Measurements from ENCODE around the gene ASPSCR1. TPM values are rescaled to one million over a fixed set of nuclear protein-coding genes. Genes with fewer than 3 reads are reported as not detected.

Gene ASPSCR1
- total RNA-seq, 6 donors from 2014 or later, result 26.0 to 96.4 (median 56.1) TPM

- no peaks in the 10 kb centered on the region for H3K9me3 ChIP-seq
- peaks cover 0 to 16% (median 9%) of the 10 kb centered on the region in 4 donors for H3K4me1 ChIP-seq
- H3K36me3 ChIP-seq, result peaks cover 7 to 50% (median 29%) of the 10 kb centered on the region in 4 donors
- TF ChIP-seq EP300 (IDR thresholded peaks at IDR 0.05) (no peak), POLR2A (IDR thresholded peaks at IDR 0.05) (no peak), POLR2AphosphoS5 (IDR thresholded peaks at IDR 0.05) (no peak)
- TF ChIP-seq, protein P1, sequence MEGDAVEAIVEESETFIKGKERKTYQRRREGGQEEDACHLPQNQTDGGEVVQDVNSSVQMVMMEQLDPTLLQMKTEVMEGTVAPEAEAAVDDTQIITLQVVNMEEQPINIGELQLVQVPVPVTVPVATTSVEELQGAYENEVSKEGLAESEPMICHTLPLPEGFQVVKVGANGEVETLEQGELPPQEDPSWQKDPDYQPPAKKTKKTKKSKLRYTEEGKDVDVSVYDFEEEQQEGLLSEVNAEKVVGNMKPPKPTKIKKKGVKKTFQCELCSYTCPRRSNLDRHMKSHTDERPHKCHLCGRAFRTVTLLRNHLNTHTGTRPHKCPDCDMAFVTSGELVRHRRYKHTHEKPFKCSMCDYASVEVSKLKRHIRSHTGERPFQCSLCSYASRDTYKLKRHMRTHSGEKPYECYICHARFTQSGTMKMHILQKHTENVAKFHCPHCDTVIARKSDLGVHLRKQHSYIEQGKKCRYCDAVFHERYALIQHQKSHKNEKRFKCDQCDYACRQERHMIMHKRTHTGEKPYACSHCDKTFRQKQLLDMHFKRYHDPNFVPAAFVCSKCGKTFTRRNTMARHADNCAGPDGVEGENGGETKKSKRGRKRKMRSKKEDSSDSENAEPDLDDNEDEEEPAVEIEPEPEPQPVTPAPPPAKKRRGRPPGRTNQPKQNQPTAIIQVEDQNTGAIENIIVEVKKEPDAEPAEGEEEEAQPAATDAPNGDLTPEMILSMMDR (IDR thresholded peaks at IDR 0.05), result no peak
- H3K4me3 ChIP-seq, result no peak overlapping the region
- no peaks in the 10 kb centered on the region for H3K27me3 ChIP-seq
- H3K27ac ChIP-seq, result no peak overlapping the region
- ATAC-seq (ENCODE audit: low FRiP score in 2 of 2) (no peak), DNase-seq (peak in 1 of 2 donors; percentile 38)
- 91 to 94% methylated on average over 19 to 20 of the region's 21 CpGs for WGBS, 2 donors
Observed at GRCh38 chr17:81984773-81985410, 7.5 kb downstream of the ASPSCR1 start.

DNA sequence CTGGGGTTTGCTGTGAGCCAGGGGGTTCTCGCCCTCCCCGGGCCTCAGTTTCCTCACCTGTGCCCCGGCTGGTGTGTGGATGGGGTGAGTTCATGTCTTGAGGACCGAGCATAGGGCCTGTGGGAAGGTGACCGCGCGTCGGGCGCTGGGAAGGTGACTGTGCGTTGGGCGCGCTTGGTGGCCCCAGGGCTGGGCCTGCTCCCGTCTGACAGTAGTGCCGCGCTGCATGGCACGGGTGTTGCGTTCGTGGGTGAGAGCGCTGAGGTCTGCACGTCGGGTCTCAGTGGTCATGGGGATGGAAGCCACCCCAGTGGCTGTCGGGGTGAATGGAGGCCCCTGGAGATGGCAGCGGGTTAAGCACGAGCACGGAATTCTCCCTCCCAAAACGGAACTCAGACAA lies 9.2 kb downstream of the ASPSCR1 start:
- Histone ChIP-seq H3K27me3 (no peaks in the 10 kb centered on the region), H3K36me3 (peaks cover 7 to 45% (median 29%) of the 10 kb centered on the region in 4 donors), H3K4me3 (no peak overlapping the region), H3K9me3 (no peaks in the 10 kb centered on the region), H3K4me1 (peaks cover 8 to 12% (median 10%) of the 10 kb centered on the region in 4 donors), H3K27ac (no peak overlapping the region)
- DNase-seq (peak in 1 of 2 donors; percentile 78), ATAC-seq (ENCODE audit: low FRiP score in 2 of 2) (no peak)
- no peak for TF ChIP-seq POLR2AphosphoS5 (IDR thresholded peaks at IDR 0.05)
- no peak for TF ChIP-seq POLR2A (IDR thresholded peaks at IDR 0.05)
- WGBS, 2 donors, result 95% methylated on average over 26 of the region's 26 CpGs

GRCh38 chr17:81987161-81987770 lies 9.8 kb downstream of the ASPSCR1 start:
- Histone ChIP-seq H3K27me3 (no peaks in the 10 kb centered on the region), H3K36me3 (peaks cover 7 to 45% (median 27%) of the 10 kb centered on the region in 4 donors), H3K4me1 (peaks cover 13 to 17% (median 16%) of the 10 kb centered on the region in 4 donors), H3K4me3 (no peak overlapping the region), H3K27ac (no peak overlapping the region), H3K9me3 (no peaks in the 10 kb centered on the region)
- WGBS, 2 donors, result 80 to 87% methylated on average over 25 to 26 of the region's 26 CpGs
- TF ChIP-seq EP300 (IDR thresholded peaks at IDR 0.05) (no peak), POLR2A (IDR thresholded peaks at IDR 0.05) (no peak), POLR2AphosphoS5 (IDR thresholded peaks at IDR 0.05) (no peak)
- TF ChIP-seq, protein P1 (IDR thresholded peaks at IDR 0.05), result no peak
- DNase-seq (peak in 1 of 2 donors; percentile 81), ATAC-seq (ENCODE audit: low FRiP score in 2 of 2) (no peak)

DNA sequence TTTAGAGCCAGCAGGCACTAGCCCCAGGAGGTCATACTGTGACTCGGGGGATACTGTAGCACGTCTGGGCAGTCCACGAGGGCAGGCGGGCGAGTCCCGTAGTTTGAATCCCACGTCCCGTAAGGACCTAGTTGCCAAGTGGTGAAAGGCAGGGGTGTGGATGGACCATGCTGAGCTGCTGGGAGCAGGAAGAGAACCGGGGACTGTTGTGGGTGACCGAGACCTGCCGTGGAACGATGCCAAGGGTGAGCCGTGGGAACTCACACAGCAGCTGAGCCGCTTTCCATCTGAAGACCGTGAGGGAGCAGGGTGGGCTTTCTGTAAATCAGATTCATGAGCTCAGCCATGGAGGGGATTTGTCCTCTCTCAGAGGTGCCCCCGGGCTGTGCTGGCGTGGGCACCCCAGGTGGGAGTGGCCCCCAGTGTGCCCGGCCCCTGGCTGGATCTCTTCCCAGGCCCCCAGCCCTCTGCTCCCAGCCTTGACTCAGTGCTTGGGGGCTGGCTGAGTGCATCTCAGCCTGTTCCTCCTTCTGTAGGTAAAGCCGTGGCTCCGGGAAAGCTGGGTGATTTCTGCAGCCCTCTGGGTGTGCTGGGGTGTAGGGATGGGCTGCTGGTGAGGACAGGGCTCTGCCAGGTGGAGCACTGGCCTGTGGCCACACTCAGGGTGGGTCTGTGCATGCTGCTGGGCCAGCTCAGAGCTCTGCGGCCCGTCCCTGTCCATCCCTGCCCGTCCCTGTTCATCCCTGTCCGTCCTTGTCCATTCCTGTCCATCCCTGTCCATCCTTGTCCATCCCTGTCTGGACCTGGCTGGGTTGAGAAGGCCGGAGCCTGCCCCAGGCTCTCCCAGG lies 13.6 kb downstream of the ASPSCR1 start:
- no peak for TF ChIP-seq EP300 (IDR thresholded peaks at IDR 0.05)
- TF ChIP-seq, protein P1 (IDR thresholded peaks at IDR 0.05), result no peak
- Histone ChIP-seq H3K4me3 (no peak overlapping the region), H3K4me1 (peaks cover 21 to 48% (median 41%) of the 10 kb centered on the region in 4 donors), H3K27ac (peak overlapping the region; percentile 51 to 79 (median 76)), H3K9me3 (no peaks in the 10 kb centered on the region), H3K27me3 (no peaks in the 10 kb centered on the region), H3K36me3 (peaks cover 0 to 14% (median 3%) of the 10 kb centered on the region in 4 donors)
- DNase-seq, result peak in 1 of 2 donors; percentile 59
- WGBS, 2 donors, result 79 to 82% methylated on average over 9 to 25 of the region's 25 CpGs
- peak in 1 of 2 donors; percentile 2 for ATAC-seq (ENCODE audit: low FRiP score in 2 of 2)

Data from upper lobe of left lung (tissue), 6 donors.